ENCODE results near the gene BLTP3A.
"Not testable (repeated sequence)": the region's sequence is repeated elsewhere in the genome, so short reads cannot be mapped to it uniquely, and the experiment has no call there.

DNA sequence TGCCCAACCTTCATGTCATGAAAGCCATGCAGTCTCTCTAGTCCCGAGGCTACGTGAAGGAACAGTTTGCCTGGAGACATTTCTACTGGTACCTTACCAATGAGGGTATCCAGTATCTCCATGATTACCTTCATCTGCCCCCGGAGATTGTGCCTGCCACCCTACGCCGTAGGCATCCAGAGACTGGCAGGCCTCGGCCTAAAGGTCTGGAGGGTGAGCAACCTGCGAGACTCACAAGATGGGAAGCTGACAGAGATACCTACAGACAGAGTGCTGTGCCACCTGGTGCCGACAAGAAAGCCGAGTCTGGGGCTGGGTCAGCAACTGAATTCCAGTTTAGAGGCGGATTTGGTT lies 47.6 kb upstream of the BLTP3A start:
- TF ChIP-seq, protein P1, sequence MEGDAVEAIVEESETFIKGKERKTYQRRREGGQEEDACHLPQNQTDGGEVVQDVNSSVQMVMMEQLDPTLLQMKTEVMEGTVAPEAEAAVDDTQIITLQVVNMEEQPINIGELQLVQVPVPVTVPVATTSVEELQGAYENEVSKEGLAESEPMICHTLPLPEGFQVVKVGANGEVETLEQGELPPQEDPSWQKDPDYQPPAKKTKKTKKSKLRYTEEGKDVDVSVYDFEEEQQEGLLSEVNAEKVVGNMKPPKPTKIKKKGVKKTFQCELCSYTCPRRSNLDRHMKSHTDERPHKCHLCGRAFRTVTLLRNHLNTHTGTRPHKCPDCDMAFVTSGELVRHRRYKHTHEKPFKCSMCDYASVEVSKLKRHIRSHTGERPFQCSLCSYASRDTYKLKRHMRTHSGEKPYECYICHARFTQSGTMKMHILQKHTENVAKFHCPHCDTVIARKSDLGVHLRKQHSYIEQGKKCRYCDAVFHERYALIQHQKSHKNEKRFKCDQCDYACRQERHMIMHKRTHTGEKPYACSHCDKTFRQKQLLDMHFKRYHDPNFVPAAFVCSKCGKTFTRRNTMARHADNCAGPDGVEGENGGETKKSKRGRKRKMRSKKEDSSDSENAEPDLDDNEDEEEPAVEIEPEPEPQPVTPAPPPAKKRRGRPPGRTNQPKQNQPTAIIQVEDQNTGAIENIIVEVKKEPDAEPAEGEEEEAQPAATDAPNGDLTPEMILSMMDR (IDR thresholded peaks at IDR 0.05) = not testable (repeated sequence)
- not testable (repeated sequence) for TF ChIP-seq EZH2 (IDR thresholded peaks at IDR 0.05; ENCODE audit: borderline replicate concordance, insufficient read depth, low read depth, low read length, poor library complexity, severe bottlenecking)
